Measurements from ENCODE around the gene MSI2.

MSI2 gene

DNA sequence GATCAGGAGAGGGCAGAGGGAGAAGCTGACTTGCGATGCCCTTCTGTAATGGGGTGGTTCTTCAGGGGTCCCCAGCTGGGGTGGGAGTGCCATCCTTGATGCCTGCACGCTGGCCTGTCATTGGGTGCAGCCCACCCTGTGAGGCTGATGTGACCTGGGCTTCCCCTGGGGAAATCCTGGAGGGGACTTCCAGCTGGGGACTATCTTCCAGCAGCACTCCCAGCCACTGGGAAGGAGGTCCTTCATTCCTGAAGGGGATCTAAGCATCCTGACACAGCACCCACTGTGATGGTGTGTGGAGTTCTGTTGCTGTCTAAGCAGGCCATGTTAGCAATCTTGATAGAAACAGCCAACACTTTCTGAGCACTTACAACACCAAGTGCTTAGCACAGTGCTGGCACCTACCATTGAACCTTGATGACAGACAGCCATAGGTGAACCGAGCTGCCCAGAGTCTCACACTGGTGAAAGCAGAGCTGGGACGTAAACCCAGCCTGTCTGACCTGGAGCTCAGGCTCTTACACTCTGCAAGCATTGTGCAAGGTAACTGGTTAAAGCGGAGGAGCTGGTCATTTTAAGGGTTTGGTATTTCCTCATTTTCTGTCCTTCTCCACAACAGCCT lies 277.5 kb downstream of the MSI2 start:
- DNase-seq = no peak

DNA sequence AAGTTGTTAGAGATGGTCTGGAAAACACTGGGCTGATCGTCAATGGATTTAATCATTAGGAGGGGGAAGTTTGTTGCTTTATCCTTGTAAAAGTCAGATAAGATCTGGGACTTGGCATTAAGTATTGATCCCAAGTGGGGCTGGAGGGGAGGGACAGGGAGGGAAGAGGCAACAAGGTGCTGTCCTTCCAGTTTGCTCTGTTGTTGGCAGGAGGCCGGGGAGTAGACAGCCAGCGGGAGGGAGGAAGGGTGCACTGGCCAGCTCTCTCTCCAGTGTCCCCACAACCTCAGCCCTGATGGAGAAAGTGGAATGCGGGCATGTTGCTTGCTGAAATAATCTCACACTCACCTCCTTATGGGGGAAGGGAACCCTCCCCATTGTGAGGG lies 278.5 kb downstream of the MSI2 start:
- no peak for DNase-seq

DNA sequence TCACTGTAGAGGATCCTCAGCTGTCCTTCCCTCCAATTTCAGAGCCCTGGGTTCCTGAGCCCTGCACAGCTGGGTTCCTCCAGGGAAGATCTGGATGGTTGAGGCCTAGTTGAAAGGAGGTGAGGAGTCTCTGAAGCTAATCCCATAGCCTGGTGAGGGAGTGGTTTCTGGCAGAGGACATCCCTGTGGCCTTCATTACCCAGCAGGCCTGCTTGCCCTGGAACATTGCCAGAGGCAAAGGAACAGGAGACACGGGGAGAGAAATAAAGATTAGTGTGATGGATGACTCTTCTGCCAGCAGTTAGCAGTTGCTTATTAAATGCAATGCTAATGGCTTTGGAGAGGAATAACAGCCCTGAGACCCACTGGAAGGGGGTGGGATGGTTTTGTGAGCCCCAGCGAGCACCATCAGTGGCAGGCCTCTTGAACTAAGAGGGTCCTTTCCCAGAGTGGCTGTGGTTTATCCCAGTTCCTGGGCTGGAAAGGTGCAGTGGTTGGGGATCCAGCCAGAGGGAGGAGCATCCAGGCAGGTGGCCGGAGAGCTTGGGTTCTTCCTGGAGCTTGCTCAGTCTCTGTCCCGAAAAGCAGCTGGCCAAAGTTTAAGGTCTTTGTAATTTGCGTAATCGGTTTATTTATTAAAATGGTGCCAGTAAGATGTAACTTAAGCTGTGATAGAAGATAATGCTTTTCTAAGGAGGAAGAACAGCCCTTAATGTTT lies 279.1 kb downstream of the MSI2 start:
- DNase-seq = no peak

DNA sequence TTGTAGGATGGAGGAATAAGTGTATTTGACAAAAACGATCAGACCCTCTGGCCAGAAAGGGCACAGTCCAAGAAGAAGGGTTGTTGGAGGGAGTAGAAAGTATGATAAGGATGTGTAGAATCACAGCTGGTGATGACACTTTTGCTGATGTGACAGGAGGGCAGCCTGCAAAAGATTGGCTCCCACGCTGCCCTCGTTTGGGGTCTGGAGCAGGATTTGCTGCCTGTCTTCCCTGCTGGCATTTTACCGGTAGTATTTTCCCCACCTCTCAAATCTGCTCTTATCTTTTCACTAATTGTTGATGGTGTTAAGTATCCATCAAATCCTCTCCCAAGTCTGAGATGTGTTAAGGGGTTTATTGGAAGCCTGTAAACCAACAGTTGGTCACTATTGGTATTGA lies 280.0 kb downstream of the MSI2 start:
- no peak for DNase-seq

DNA sequence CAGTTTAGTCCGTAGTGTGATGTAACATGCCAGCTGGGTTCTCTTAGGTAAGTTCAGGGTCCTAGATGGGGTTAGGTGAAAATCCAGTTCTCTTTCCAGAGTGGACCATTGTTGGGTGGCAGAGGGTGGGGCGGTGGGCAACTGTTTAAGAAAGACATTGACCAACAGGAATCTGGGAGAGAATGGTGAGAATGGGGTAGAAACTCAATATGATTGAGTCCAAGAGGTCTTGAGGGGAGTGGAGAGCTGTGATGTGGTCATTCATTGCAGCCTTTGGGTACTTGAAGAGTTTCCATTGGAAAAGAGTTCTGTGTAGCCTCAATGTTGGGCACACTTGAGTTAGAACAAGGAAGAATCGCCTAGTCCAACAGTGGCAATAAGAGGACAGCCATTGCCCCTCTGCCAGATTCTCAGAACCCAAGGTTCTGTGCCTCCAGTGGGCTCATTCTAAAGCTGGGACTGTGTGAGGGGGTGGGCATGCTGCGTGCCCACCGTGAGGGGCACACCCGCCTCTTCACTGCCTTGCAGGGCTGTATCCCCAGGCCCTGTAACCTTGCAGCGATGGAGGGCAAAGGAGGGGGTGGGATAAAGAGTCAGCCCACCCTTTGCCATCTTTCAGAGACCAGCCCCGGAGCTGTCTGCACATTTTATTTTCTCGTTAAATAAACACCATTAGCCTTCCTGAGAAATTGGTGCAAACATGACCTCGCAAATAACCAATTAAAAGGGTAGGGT lies 280.6 kb downstream of the MSI2 start:
- DNase-seq = no peak

DNA sequence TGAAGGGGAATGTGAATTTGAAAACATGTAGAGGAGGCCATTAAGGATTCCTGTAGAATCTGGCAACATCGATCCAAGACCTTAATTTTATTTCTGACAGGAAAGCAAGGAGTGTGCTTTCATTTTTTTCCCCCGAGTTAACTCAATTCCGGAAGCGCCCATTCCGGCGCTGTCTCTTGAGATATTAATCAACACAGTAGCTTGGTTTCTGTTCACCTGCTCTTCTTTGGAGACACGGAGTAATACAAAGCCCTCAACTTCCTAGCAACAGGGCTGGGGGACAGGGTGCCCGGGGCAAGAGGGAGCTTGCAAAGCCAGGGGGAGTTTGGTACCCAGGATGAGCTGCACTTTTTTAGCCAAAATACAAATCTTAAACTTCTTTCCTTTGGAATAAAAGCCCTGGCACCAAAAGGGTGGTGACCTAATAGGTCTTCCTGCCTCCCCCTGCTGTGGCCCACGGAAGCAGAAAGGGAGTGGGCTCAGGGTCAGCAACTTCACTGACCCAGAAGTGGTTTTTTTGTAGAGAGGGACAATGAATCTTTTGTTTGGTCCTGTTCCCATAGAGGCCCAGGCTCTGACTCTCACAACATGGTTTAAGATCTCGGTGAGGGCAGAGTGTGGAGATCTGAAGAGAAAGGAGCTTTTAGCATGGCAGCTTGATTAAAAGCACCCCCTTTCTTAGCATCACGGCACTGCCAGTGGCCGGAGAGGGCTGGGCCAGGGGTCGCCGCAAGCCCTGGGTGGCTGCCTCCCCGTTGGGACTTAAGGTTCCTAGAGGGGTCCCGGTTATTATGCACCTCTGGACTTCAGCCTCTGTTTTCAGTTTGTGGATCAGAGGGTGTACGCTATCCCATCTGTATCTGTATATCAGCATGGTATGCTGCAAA lies 281.4 kb downstream of the MSI2 start:
- no peak for DNase-seq

DNA sequence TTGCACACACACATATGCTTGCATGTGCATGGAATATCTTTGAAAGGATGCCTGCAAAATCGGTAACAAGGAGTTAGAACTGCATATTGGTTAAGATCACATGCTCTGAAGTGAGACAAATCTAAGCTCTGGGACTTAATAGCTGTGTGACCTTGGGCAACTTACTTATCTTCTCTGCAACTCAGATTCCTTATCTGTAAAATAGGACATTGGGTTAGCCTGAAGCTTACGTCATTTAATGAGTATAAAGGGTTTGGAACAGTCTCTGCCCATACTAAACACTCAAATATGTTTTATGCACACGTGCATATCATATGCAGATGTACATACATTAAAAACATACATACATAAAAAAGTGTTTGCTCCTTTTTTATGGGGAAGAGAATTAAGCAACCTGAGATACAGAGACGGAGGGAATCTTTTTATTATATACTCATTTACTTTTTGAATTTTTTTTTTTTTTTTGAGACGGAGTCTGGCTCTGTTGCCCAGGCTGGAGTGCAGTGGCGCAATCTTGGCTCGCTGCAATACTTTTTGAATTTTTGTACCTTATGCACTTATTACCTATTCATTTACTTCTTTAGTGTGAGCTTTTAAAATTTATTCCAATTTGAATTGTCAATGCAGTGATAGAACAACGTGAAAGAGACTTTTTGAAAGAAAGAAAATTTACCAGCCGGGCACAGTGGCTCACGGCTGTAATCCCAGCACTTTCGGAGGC lies 282.6 kb downstream of the MSI2 start:
- no peak for DNase-seq

DNA sequence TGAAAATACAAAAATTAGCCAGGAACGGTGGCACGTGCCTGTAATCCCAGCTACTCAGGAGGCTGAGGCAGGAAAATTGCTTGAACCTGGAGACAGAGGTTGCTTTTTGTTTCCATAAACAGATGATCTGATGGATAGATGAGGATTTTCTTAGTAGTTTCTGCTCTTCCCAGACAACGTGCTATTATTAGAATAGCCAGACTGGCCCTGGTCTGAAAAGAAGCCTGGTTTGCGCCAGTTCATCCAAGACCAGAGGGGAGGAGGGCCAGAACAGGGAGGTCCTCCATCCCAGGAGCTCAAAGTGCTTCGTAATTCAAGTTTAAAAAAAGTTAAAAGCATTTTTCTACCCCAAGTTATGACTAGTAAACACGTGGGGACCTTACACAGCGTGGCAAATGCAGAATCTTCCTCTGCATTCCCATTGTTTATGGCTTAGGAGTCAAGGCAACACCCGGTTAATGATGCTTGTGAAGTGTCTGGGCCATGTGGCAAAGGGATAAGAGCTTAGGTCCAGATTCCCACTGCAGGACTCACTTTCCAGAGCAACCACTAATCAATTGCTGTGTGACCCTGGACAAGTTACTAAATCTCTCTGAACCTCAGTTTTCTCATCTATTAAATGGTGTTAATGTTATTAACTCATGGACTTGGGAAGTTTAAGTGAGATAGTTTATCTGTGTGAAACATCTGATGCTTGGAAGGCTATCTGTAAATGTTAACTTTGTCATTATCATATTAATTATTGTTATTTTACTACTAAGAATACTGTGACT lies 283.4 kb downstream of the MSI2 start:
- no peak for DNase-seq

DNA sequence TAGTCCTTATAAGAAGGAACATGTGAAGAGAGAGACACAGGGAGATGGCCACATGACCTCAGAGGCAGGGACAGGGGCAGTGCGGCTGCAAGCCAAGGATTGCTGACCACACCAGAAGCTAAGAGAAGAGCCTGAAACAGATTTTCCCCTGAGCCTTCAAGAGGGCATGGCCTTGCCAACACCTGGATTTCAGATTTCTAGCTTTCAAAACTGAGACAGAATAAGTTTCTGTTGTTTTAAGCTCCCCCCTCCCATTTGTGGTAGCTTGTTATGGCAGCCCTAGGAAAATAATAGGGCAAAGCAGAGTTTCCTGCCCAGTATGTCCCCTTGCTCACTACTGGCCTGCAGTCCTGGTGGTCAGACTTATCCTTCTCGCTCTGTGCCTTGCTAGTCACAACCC lies 284.3 kb downstream of the MSI2 start:
- DNase-seq = no peak

DNA sequence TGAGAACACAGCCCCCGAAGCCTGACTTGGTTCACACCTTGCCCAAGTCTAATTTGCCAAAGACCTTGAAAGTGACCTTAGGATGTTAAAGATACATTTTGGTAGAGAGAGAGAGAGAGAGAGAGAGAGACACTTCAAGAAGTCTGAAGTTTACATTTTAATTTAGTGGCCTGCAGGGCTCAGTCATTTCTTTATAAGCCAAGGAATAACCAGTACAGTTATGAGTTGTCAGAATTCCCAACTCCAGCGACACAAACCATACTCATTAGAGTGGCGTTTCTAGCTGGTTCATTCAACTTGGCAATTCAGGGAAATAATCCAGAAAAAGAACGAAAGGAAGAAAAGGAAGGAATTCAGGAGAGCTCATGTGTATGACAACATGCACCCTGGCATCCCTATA lies 284.7 kb downstream of the MSI2 start:
- no peak for DNase-seq

DNA sequence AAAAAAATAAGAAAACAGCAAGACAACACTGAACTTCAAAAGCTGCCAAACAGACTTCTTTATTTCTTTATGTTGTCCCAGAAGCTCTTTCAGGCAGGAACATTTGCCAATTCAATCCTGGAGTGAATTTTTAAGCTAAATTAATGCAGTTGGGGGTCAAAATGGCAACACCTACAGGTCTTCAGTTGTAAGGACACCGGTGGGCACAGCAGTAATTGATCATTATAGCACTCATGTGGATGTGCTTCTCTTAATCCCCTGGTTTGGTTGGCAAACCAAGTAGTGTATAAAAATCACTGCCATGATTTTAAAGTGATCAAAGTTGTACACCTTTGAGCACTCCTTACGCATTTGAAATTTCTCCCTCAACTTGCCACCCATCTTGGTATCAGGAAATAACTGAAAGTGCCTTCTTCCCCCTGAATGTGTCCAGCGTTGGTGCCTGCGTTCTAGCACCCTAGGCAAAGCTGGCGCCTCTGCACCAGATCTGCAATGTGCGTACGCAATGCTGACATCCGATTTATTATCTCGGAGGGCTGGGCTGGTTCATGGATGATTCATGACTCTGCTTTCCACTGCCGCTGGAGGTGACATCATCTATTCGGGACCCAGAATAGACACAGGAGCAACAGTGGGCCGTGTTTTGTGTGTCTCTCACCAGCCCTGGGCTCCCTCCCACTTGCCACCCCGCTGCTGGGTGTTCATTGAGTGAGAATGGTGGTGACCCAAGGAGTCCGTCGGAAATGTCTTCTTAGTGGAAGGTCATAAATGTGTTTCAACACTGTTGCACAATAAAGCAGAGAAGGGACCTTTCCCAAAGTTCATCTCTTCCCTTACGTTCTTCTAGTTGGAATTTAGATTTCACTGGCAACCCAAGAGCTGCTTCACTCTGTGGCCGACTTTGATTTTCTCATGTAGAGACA lies 285.4 kb downstream of the MSI2 start:
- no peak for DNase-seq

DNA sequence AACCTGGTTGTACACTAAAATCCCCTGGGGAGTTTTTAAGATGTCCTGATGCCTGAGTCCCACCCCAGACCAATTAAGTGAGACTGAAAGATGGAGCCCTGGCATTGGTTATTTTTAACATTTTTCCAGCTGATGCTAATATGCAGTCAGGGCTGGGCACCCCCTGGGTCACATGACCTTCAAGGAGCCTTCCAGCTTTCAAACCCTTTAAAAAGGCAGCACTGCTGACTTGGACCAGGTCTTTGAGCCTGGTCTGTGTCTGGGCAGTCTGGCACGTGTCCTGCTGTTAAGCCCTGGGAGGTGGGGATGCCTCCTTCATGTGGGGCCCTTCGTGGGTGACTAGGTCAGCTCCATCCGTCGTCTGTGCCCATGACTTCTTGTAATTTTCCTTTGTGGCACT lies 286.2 kb downstream of the MSI2 start:
- no peak for DNase-seq

DNA sequence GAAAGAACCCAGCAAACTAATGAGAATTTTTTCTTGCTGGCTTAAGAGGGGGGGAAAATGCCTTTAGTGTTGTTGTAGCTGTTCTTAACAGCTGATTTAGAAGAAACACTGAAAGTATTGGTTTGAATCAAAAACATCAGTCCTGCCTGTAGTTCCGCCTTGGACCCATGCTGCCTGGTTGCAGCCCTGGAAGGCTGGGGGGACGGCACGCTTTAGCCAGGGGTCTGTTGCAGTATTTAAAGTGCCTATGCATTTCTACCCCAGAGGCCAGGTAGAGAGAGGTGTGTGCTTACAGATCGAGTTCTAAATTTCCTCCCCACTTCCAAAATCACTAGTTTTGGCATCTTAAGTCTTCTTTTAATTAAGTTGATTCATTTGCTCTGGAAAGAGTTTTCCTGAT lies 286.9 kb downstream of the MSI2 start:
- DNase-seq = no peak

DNA sequence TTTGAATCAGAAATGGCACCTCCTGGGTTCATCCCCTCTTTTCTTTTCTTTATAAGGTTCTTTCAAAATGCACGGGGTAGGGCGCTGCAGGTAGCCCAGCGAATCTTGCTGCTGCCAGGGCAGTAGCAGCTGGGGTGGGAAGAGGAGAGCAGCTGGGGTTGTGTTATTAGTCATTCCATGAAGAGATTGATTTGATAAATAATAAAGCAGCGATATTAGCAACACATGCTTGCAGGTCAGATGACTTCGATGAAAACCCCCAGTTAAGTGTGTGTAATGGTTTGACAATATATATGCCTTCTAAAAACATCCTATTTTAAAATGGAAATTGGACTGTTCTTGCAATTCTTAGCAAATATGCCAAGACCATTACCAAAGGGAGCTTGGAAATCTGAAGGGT lies 288.1 kb downstream of the MSI2 start:
- no peak for DNase-seq

DNA sequence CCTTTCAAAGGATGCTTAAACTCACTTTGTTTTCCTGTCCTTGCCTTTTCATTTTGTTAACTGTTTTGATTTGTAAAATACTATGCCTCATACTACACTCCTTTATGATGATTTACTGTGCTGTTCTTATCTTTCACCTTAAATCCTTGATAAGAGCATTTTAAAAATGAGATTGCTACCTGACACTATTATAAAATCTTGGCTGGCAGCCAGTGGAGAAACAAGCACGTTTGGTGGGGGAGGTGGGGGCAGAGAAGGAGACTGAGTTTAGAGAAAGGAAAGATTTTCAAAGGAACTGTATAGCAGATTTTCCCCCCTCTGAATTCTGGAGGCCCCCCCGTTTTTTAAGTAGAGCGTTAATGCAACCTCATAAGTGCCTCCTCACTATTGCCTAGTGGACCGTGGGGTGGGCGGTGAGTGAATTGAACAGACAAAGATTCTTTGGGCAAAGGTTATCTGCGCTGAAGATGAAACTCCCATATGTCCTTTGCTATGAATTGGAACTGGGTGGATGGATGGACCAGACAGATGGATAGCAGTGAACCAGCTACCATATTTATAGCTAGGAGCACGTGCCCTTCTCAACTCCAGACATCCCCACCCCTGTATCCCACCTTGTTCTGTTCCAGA lies 288.6 kb downstream of the MSI2 start:
- DNase-seq = no peak

DNA sequence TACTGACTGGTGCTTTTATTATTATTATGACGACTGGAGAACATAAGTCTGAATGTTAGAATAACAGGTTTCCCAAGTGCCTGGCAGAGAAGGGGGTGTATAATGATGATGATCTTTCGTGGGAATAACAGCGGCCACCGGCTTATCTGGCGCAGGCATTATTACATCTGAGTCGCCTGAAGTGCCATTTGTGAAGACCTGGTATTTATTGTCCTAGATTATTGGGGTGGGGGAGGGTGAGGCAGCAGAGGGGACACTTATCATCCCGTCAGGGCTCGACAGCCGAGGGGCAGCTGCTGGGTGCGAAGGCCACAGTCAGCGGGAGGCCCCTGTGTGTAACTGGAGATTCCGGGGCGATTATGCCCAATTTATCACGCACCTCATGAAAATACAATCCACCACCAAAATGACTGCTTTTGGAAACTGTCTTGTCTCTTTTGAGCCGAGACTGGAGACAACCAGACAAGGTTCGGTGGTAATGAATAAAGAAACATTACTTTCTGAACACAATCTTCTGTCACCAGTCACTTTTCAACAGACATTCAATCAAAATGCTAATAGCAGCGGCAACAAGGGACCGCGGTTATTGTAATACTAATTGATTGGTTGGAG lies 289.5 kb downstream of the MSI2 start:
- DNase-seq = no peak

DNA sequence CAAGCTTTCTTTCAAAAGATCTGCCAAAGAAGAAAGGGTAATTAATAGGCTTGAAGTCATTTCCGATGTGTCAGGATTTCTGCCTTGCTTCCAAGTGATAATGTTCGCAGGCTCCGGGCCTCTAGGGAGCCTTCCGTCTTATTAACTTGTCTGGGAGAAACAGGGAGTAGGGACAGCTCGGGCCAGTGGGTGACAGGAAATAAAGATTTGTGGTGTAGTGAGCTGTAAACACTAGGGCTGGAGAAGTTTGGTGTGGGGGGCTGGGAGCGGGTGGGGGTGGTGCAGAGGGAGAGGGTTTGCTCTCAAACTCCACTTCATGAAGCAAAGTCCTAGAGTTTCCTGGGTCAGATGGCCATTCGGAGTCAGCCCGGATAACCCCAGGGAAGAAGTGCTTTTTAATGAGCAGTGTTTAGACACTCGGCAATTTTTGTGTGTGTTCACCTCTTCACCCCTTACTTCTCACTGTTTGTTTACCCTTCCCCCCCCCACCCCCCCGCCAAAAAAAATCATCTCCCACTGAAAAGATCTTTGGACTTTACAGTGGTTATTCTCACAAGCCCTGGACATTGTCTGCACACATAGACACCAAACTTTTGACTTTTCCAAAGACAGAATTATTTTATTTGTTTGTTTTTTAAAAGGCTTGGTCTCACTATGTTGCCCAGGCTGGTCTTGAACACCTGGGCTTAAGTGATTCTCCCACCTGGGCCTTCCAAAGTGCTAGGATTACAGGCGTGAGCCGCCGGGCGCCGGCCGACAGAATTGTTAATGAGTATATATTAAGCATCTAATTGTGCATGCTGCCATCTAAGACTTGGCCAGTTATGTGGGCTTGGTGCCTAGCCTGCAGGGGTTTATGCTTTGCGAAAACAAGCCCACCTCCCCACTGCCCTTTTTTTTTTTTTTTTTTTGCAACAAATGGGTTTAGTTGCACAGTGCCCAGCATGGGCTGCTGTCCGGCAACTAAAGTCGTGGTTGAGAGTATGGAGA lies 292.4 kb downstream of the MSI2 start:
- DNase-seq = no peak

DNA sequence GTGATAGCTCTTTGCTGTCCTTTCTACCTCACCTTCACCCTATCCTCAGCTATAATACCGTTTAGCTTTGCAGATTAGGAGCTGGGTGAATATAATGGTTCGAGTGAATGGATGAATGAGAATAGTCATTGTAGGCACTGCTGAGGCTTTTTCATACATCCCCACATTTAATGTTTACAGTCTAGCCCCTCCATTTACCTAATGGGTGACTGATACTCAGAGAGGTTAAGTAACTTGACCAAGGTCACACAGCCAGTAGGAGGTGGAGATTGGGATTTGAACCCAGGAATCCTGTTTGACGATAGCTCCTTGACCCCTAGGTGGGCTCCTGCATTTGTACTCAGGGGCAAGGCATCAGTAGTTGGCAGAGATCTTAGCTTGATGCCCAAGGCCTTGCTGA lies 293.1 kb downstream of the MSI2 start:
- DNase-seq = no peak

Measured in stimulated activated CD4-positive, alpha-beta T cell treated with anti-CD3 and anti-CD28 coated beads, Interleukin-2, amount 100 ng/mL, for 48 hours (primary cell).